PC-9 (cell line): Measurements from ENCODE around the gene ATG16L1. TPM values are rescaled to one million over a fixed set of nuclear protein-coding genes. Genes with fewer than 3 reads are reported as not detected.
A peak's percentile ranks its signal among the peaks of the same experiment; 100 is the strongest.

Source experiments
- BruUV-seq: library from RNA; stranded (reverse); fragments of 400-500 nt; replicated peaks from 2 replicates; lab custom pipeline; 2021; lab: Mats Ljungman, UMichigan
- CTCF ChIA-PET: fragments of 300-600 bp; sonication (Branson Sonifier 250); formaldehyde crosslinking; loops from one replicate; lab custom pipeline; 2022; ENCODE audit warnings: antibody characterized with exemption; lab: Charles Lee
- POLR2A ChIA-PET: fragments of 300-600 bp; sonication (Branson Sonifier 250); formaldehyde crosslinking; loops from one replicate; lab custom pipeline; 2022; ENCODE audit warnings: antibody characterized with exemption; ENCODE audit not compliant: unreplicated experiment; lab: Charles Lee
- DNase-seq, 2 experiments: peaks; one replicate each; pipeline versions ENCODE4 v3.0.0 to v3.0.0-alpha.2; 2015 to 2022; ENCODE audit warnings: mixed read lengths in 1 of 2
- H2AFZ ChIP-seq: fragments of 200-600 bp; sonication (generic); 2 replicates; pipeline ENCODE4 v1.8.1; 2017; ENCODE audit warnings: antibody characterized with exemption
- H3F3A ChIP-seq: fragments of 200-600 bp; sonication (generic); 2 replicates; pipeline ENCODE4 v1.8.1; 2017; ENCODE audit warnings: antibody characterized with exemption, mild to moderate bottlenecking, low read depth; ENCODE audit not compliant: insufficient read depth
- H3K27ac ChIP-seq: fragments of 200-600 bp; sonication (generic); 2 replicates; pipeline ENCODE4 v1.6.1; 2016; ENCODE audit warnings: mixed run types
- H3K27me3 ChIP-seq: fragments of 200-600 bp; sonication (generic); 2 replicates; pipeline ENCODE4 v1.6.1; 2016; ENCODE audit warnings: low read depth, mixed run types; ENCODE audit not compliant: insufficient read depth
- H3K36me3 ChIP-seq: fragments of 200-600 bp; sonication (generic); 2 replicates; pipeline ENCODE4 v1.6.1; 2016; ENCODE audit warnings: low read depth, mixed run types
- H3K4me1 ChIP-seq: fragments of 200-600 bp; sonication (generic); replicated peaks from 2 replicates; pipeline ENCODE4 v1.6.1; 2016; ENCODE audit warnings: mixed run types; ENCODE audit not compliant: insufficient read depth
- H3K4me2 ChIP-seq: fragments of 200-600 bp; sonication (generic); 2 replicates; pipeline ENCODE4 v1.6.1; 2017; ENCODE audit warnings: mixed run types
- H3K4me3 ChIP-seq: fragments of 200-600 bp; sonication (generic); 2 replicates; pipeline ENCODE4 v1.6.1; 2016; ENCODE audit warnings: mixed run types
- H3K79me2 ChIP-seq: fragments of 200-600 bp; sonication (generic); 2 replicates; pipeline ENCODE4 v1.6.1; 2017; ENCODE audit warnings: low read depth, mixed run types
- H3K9me2 ChIP-seq: fragments of 200-600 bp; sonication (generic); 2 replicates; pipeline ENCODE4 v1.8.1; 2017; ENCODE audit warnings: mild to moderate bottlenecking; ENCODE audit not compliant: insufficient read depth
- H3K9me3 ChIP-seq: fragments of 200-600 bp; sonication (generic); 2 replicates; pipeline ENCODE4 v1.8.1; 2016; ENCODE audit warnings: low read depth; ENCODE audit not compliant: insufficient read depth
- H4K20me1 ChIP-seq: fragments of 200-600 bp; sonication (generic); 2 replicates; pipeline ENCODE4 v1.8.1; 2017; ENCODE audit not compliant: insufficient read depth
- EZH2 ChIP-seq: fragments of 200-600 bp; sonication (generic); IDR thresholded peaks from 2 replicates; pipeline ENCODE4 v1.8.0; 2017; ENCODE audit warnings: antibody characterized with exemption, low read depth
- intact Hi-C: fragments of 100-400 bp; cut with micrococcal nuclease; formaldehyde crosslinking; loops from one replicate; pipeline ENCODE4 v1.10.0; 2022; ENCODE audit not compliant: unreplicated experiment
- total RNA-seq: library from RNA; stranded (reverse); gene quantifications from 2 replicates; pipeline ENCODE4 v1.2.3, GENCODE V29; 2021
- TF ChIP-seq, protein P1 (sequence below): fragments of 200-600 bp; sonication (generic); conservative IDR thresholded peaks from 2 replicates; pipeline ENCODE4 v1.6.1; 2017; ENCODE audit warnings: mixed run types, antibody characterized with exemption, mild to moderate bottlenecking, moderate library complexity

The ATG16L1 gene
- total RNA-seq, 1 experiment from 2014 or later: 55.7 TPM

DNA sequence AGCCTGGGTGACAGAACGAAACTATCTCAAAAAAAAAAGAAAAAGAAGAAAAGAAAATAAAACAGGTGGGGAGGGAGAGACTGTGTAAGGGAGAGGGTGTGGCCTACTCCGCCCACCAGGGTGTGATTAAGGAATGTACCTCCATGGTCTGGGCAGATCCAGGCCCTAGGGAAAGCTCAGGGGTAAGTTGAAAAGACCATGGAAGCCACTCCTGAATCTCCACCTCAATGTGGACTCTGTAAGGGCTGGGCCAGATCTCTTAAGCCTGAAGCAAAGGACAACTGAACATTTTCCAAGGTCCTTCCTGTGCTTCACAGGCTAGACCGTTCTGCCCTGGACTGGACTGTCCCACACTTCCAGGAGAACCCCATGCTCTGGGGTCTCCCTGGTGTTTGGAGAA is 9.7 kb upstream of the ATG16L1 start:
- peak overlapping the region; percentile 27 for H3K4me2 ChIP-seq
- peaks cover 67% of the 10 kb centered on the region for H3K4me1 ChIP-seq
- no peak for TF ChIP-seq EZH2
- TF ChIP-seq, protein P1, sequence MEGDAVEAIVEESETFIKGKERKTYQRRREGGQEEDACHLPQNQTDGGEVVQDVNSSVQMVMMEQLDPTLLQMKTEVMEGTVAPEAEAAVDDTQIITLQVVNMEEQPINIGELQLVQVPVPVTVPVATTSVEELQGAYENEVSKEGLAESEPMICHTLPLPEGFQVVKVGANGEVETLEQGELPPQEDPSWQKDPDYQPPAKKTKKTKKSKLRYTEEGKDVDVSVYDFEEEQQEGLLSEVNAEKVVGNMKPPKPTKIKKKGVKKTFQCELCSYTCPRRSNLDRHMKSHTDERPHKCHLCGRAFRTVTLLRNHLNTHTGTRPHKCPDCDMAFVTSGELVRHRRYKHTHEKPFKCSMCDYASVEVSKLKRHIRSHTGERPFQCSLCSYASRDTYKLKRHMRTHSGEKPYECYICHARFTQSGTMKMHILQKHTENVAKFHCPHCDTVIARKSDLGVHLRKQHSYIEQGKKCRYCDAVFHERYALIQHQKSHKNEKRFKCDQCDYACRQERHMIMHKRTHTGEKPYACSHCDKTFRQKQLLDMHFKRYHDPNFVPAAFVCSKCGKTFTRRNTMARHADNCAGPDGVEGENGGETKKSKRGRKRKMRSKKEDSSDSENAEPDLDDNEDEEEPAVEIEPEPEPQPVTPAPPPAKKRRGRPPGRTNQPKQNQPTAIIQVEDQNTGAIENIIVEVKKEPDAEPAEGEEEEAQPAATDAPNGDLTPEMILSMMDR: no peak
- H3K27me3 ChIP-seq: no peaks in the 10 kb centered on the region
- no TSS peak for BruUV-seq
- H3K27ac ChIP-seq: no peak overlapping the region
- intact Hi-C loops: no loop called here
- H3K4me3 ChIP-seq: no peak overlapping the region
- no peaks in the 10 kb centered on the region for H3K9me3 ChIP-seq
- no peaks in the 10 kb centered on the region for H3K9me2 ChIP-seq
- H3K36me3 ChIP-seq: no peaks in the 10 kb centered on the region
- ChIA-PET CTCF (interaction anchor here (1.1 kb wide), 1 partner anchor 32 kb away, joined by 3 read pairs; no protein-coding TSS in a partner anchor), POLR2A (interaction anchor here (0.6 kb wide), 1 partner anchor 116 kb away, joined by 3 read pairs; no protein-coding TSS in a partner anchor)
- no peaks in the 10 kb centered on the region for H3K79me2 ChIP-seq
- peak in 1 of 2 experiments; percentile 56 for DNase-seq
- no peak overlapping the region; the same call in 1 of the 2 replicates for H2AFZ ChIP-seq
- peaks cover 35% of the 10 kb centered on the region for H3F3A ChIP-seq
- no peaks in the 10 kb centered on the region for H4K20me1 ChIP-seq

DNA sequence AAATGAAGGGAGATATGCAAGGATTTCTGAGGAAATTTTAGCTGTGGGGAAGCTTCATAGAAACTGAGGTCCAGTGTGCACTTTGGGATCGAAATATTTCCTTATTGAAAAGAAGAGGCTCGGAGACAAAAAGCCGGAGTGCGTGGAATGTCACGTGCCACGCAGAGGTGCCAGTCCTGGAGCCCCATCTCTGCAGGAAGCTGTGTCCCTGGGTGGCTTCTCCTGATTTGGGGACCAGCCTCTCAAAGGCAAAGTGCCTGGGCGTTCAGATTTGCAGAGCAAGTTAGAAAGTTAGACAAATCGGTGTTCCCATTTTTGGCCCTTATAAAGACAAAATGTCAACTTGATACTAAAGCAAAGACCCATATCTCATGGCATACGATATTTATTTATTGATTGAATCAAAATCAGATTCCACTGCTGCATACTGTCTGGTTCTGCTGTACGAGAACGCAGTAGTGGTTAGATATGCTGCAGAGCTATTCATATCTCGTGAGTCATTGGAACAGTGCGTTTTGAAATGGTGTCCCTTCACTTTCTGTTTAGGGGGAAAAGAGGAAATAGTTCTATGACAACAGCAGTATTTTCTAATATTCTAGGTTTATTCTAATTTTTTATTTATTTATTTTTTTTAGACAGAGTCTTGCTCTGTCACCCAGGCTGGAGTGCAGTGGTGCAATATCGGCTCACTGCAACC is 9.1 kb upstream of the ATG16L1 start:
- Histone ChIP-seq H4K20me1 (no peaks in the 10 kb centered on the region), H3K4me2 (peak overlapping the region; percentile 27; the same call in 1 of the 2 replicates), H3K4me1 (peaks cover 72% of the 10 kb centered on the region), H3K79me2 (no peaks in the 10 kb centered on the region), H3F3A (peaks cover 41% of the 10 kb centered on the region), H3K36me3 (no peaks in the 10 kb centered on the region), H3K27me3 (no peaks in the 10 kb centered on the region), H3K9me2 (no peaks in the 10 kb centered on the region), H3K27ac (no peak overlapping the region), H3K9me3 (no peaks in the 10 kb centered on the region), H3K4me3 (no peak overlapping the region), H2AFZ (no peak overlapping the region)
- no peak for TF ChIP-seq EZH2
- TF ChIP-seq, protein P1: no peak
- ChIA-PET POLR2A (interaction anchor here (0.6 to 1.1 kb wide), 4 partner anchors 9 to 263 kb away, joined by 4 to 15 read pairs (median 5); partner anchors contain the start of gene ATG16L1), CTCF (no interaction called here)
- TSS peak; percentile 73 for BruUV-seq
- intact Hi-C loops: no loop called here
- no peak for DNase-seq

DNA sequence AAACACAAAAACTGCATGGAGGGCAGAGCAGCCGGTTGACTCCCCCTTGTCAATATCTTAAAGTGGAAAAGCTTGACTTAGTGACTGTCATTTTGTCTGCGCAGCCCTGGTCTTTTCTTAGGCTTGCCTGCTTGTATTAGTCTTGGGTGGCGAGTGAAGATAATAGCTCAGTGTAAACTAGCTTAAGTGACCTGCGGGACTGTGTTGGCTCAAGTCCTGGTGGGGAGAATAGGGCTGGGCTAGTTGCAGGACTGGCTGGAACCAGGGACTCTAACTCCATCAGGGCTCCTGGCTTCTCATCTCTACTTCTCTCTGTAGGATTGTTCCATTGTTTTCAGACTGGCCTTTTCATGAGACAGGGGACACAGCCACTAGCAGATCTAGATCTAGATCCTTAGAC is 8.1 kb upstream of the ATG16L1 start:
- ChIA-PET POLR2A (interaction anchor here (0.5 to 0.7 kb wide), 4 partner anchors 9 to 374 kb away, joined by 3 to 15 read pairs (median 8); no protein-coding TSS in a partner anchor), CTCF (no interaction called here)
- no peak for DNase-seq
- intact Hi-C loops: no loop called here
- no TSS peak for BruUV-seq
- H3K4me3 ChIP-seq: no peak overlapping the region
- H3K27me3 ChIP-seq: no peaks in the 10 kb centered on the region
- no peaks in the 10 kb centered on the region for H4K20me1 ChIP-seq
- peaks cover 49% of the 10 kb centered on the region for H3F3A ChIP-seq
- no peaks in the 10 kb centered on the region for H3K9me2 ChIP-seq
- no peaks in the 10 kb centered on the region for H3K9me3 ChIP-seq
- H3K79me2 ChIP-seq: no peaks in the 10 kb centered on the region
- peaks cover 80% of the 10 kb centered on the region for H3K4me1 ChIP-seq
- H3K27ac ChIP-seq: peak overlapping the region; percentile 93
- no peak overlapping the region; the same call in 1 of the 2 replicates for H2AFZ ChIP-seq
- no peaks in the 10 kb centered on the region for H3K36me3 ChIP-seq
- no peak overlapping the region for H3K4me2 ChIP-seq
- TF ChIP-seq EZH2: no peak
- TF ChIP-seq, protein P1: no peak
